SK-N-MC (cell line): ENCODE data around the gene LYPD4.
A peak's percentile ranks its signal among the peaks of the same experiment; 100 is the strongest.
"Not testable (repeated sequence)": the region's sequence is repeated elsewhere in the genome, so short reads cannot be mapped to it uniquely, and the experiment has no call there.

Source experiments
- DNase-seq: peaks from one replicate; pipeline ENCODE4 v3.0.0-alpha.2; 2011; ENCODE audit warnings: low read depth, low spot score
- H3K27ac ChIP-seq: fragments of 200-600 bp; sonication (generic); 2 replicates; pipeline ENCODE4 v1.5.1; 2016; ENCODE audit warnings: mixed run types
- H3K36me3 ChIP-seq: fragments of 200-600 bp; sonication (generic); 2 replicates; pipeline ENCODE4 v1.6.1; 2017; ENCODE audit warnings: antibody characterized with exemption, low read length, mixed read lengths; ENCODE audit not compliant: insufficient read depth
- H3K4me3 ChIP-seq: fragments of 200-600 bp; sonication (generic); 2 replicates; pipeline ENCODE4 v1.5.1; 2016
- H3K9ac ChIP-seq: fragments of 200-600 bp; sonication (generic); 2 replicates; pipeline ENCODE4 v1.8.0; 2017; ENCODE audit warnings: mixed run types, mixed read lengths; ENCODE audit not compliant: insufficient read length
- H3K9me3 ChIP-seq: fragments of 200-600 bp; sonication (generic); 2 replicates; pipeline ENCODE4 v1.6.1; 2017; ENCODE audit warnings: low read depth, mild to moderate bottlenecking, antibody characterized with exemption, low read length, moderate library complexity, mixed read lengths
- EZH2 ChIP-seq: fragments of 200-600 bp; sonication (generic); IDR thresholded peaks from one replicate; pipeline ENCODE4 v1.6.1; 2017; ENCODE audit warnings: antibody characterized with exemption
- FOXP2 ChIP-seq: optimal IDR thresholded peaks from 2 replicates; pipeline ENCODE3; 2011; ENCODE audit warnings: mild to moderate bottlenecking, moderate library complexity; ENCODE audit not compliant: insufficient read depth; ENCODE audit errors: extremely low read length, control extremely low read depth
- POLR2AphosphoS5 ChIP-seq: IDR thresholded peaks from 2 replicates; pipeline ENCODE4 v1.6.1; 2012; ENCODE audit warnings: mild to moderate bottlenecking, low read depth, low read length, borderline replicate concordance

Gene LYPD4

GRCh38 chr19:41877916-41878905, 33.7 kb upstream of the LYPD4 start:
- H3K27ac ChIP-seq = peak overlapping the region; percentile 60
- H3K9me3 ChIP-seq = no peaks in the 10 kb centered on the region
- H3K36me3 ChIP-seq = no peaks in the 10 kb centered on the region
- peak overlapping the region; percentile 11 for H3K9ac ChIP-seq
- no peak for DNase-seq
- H3K4me3 ChIP-seq = no peak overlapping the region
- TF ChIP-seq EZH2 (no peak), FOXP2 (no peak), POLR2AphosphoS5 (no peak)

- Histone ChIP-seq H3K36me3 (no peaks in the 10 kb centered on the region; the same call in 1 of the 2 replicates), H3K9me3 (no peaks in the 10 kb centered on the region), H3K4me3 (no peak within 1 kb of the TSS), H3K9ac (peak within 1 kb of the TSS; percentile 11), H3K27ac (peak within 1 kb of the TSS; percentile 60)
- DNase-seq = no peak
- TF ChIP-seq EZH2 (no peak), POLR2AphosphoS5 (no peak), FOXP2 (no peak)
These were observed 32.7 kb upstream of the LYPD4 start, which contains the start of gene CD79A for GRCh38 chr19:41876847-41877832. CD79A (plus strand) TSS chr19:41877279; CDS start chr19:41877305, 26 bp downstream.

- H3K4me3 ChIP-seq = not testable (repeated sequence)
- H3K9ac ChIP-seq = peak overlapping the region; percentile 45
These were observed 31.5 kb upstream of the LYPD4 start for GRCh38 chr19:41875973-41876372.

GRCh38 chr19:41872775-41873647, 28.5 kb upstream of the LYPD4 start:
- TF ChIP-seq EZH2 (no peak), POLR2AphosphoS5 (peak; percentile 81)
- Histone ChIP-seq H3K9me3 (no peaks in the 10 kb centered on the region), H3K27ac (peak overlapping the region; percentile 76), H3K4me3 (no peak overlapping the region), H3K9ac (no peak overlapping the region), H3K36me3 (peaks cover 39% of the 10 kb centered on the region)
- no peak for DNase-seq

More at GRCh38 chr19:41875973-41876372, 31.5 kb upstream of the LYPD4 start:
- H3K27ac ChIP-seq = peak overlapping the region; percentile 90
- H3K9me3 ChIP-seq, DNase-seq: not testable (repeated sequence)
- peaks cover 11% of the 10 kb centered on the region for H3K36me3 ChIP-seq

GRCh38 chr19:41872384-41872774, 27.9 kb upstream of the LYPD4 start:
- H3K36me3 ChIP-seq = peaks cover 45% of the 10 kb centered on the region
- H3K27ac ChIP-seq = peak overlapping the region; percentile 76
- no peak overlapping the region for H3K4me3 ChIP-seq
- TF ChIP-seq FOXP2 (no peak), EZH2 (no peak), POLR2AphosphoS5 (peak; percentile 66)
- no peaks in the 10 kb centered on the region for H3K9me3 ChIP-seq
- DNase-seq = no peak
- no peak overlapping the region for H3K9ac ChIP-seq

GRCh38 chr19:41871573-41872383, 27.3 kb upstream of the LYPD4 start:
- Histone ChIP-seq H3K9me3 (no peaks in the 10 kb centered on the region), H3K9ac (no peak overlapping the region), H3K27ac (peak overlapping the region; percentile 76), H3K36me3 (peaks cover 51% of the 10 kb centered on the region), H3K4me3 (no peak overlapping the region)
- no peak for DNase-seq
- TF ChIP-seq EZH2 = no peak
- TF ChIP-seq POLR2AphosphoS5 = no peak
- TF ChIP-seq FOXP2 = no peak

GRCh38 chr19:41870401-41870873, 26.0 kb upstream of the LYPD4 start:
- Histone ChIP-seq H3K9me3 (no peaks in the 10 kb centered on the region), H3K9ac (no peak overlapping the region), H3K27ac (0 out of 2 replicates have a peak overlapping the region, but pooled peaks have one; percentile 42), H3K4me3 (no peak overlapping the region), H3K36me3 (peaks cover 60% of the 10 kb centered on the region)
- TF ChIP-seq FOXP2 (no peak), POLR2AphosphoS5 (no peak), EZH2 (no peak)
- no peak for DNase-seq
